AG10803 (cell line): ENCODE results near the gene STAT5A.
A peak's percentile ranks its signal among the peaks of the same experiment; 100 is the strongest.
"Not testable (repeated sequence)": the region's sequence is repeated elsewhere in the genome, so short reads cannot be mapped to it uniquely, and the experiment has no call there.

Experiments
- DNase-seq: peaks from one replicate; pipeline ENCODE4 v3.0.0; 2010; ENCODE audit warnings: low read depth
- H3K4me3 ChIP-seq: 2 replicates; pipeline ENCODE4 v1.5.1; 2011; ENCODE audit warnings: mild to moderate bottlenecking, low read length, control low read depth
- CTCF ChIP-seq: conservative IDR thresholded peaks from 2 replicates; pipeline ENCODE4 v1.5.1; 2011; ENCODE audit warnings: mild to moderate bottlenecking, low read length, control low read depth, inconsistent platforms

The STAT5A gene

GRCh38 chr17:42255445-42255844, 32.9 kb upstream of the STAT5A start:
- no peak overlapping the region for H3K4me3 ChIP-seq
- no peak for TF ChIP-seq CTCF
- DNase-seq = no peak

DNA sequence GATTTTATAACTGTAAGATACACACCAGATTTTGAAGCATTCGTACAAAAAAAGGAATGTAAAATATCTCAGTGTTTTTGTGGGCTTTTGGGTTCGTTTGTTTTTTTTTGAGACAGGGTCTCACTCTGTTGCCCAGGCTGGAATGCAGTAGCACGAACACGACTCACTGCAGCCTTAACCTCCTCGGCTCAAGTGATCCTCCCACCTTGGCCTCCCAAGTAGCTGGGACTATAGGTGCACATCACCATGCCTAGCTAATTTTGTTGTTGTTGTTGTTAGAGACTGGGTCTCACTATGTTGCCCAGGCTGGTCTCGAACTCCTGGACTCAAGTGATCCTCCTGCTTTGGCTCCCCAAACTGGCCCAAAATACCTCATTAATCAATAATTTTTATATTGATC, 28.0 kb upstream of the STAT5A start:
- DNase-seq = no peak
- no peak overlapping the region for H3K4me3 ChIP-seq
- no peak for TF ChIP-seq CTCF

DNA sequence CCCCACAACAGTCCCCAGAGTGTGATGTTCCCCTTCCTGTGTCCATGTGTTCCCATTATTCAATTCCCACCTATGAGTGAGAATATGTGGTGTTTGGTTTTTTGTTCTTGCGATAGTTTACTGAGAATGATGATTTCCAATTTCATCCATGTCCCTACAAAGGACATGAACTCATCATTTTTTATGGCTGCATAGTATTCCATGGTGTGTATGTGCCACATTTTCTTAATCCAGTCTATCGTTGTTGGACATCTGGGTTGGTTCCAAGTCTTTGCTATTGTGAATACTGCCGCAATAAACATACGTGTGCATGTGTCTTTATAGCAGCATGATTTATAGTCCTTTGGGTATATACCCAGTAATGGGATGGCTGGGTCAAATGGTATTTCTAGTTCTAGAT, 23.9 kb upstream of the STAT5A start:
- not testable (repeated sequence) for H3K4me3 ChIP-seq

GRCh38 chr17:42266462-42266861, 21.8 kb upstream of the STAT5A start:
- H3K4me3 ChIP-seq = no peak overlapping the region
- no peak for DNase-seq
- no peak for TF ChIP-seq CTCF

More for the DNA sequence above, 23.9 kb upstream of the STAT5A start:
- not testable (repeated sequence) for DNase-seq

DNA sequence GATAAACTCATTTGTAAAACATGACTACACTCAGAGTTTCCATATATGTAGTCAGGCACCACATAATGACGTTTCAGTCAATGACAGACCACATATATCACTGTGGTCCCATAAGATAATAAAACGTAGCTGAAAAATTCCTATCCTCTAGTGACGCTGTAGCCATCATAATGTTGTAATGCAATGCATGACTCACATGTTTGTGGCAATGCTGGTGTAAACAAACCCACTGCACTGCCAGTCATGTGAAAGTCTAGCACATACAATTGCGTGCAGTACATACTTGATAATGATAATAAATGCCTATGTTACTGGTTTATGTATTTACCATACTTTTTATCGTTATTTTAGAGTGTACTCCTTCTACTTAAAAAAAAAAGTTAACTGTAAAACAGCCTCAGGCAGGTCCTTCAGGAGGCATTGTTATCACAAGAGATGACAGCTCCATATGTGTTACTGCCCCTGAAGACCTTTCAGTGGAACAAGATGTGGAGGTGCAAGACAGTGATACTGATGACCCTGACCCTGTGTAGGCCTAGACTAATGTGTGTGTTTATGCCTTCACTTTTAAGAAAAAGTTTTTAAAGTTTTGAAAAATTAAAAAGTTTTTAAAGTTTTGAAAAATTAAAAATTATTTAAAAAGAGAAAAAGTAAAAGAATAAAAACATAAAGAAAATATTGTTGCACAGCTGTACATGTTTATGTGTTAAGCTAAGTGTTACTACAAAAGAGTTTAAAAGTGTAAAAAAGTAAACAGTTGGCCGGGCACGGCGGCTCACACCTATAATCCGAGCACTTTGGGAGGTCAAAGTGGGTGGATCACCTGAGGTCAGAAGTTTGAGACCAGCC, 21.2 kb upstream of the STAT5A start:
- peak; percentile 87 for DNase-seq
- H3K4me3 ChIP-seq = no peak overlapping the region
- TF ChIP-seq CTCF = no peak

- DNase-seq = no peak
- TF ChIP-seq CTCF = no peak
- H3K4me3 ChIP-seq = no peak overlapping the region
These were observed 20.1 kb upstream of the STAT5A start for GRCh38 chr17:42268236-42268635.

DNA sequence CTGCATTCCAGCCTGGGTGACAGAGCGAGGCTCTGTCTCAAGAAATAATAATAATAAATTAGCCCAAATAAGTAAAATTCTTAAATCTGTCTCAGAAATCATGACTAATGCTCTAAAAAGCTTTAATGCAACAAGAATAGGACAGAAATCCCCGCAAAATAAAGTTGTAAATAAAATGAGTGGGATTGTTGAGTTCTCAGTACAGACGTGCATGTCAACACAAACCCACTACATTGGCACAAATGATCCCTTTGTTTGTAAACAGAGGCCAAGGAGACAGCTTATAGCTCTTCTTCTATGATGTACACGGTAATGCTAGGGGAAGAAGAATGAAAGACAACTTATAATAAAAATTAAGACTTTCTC, 18.1 kb upstream of the STAT5A start:
- H3K4me3 ChIP-seq = no peak overlapping the region
- peak; percentile 57 for DNase-seq
- TF ChIP-seq CTCF = no peak

- no peak for TF ChIP-seq CTCF
- H3K4me3 ChIP-seq = no peak overlapping the region
These were observed 17.7 kb upstream of the STAT5A start for GRCh38 chr17:42270596-42270995.

More at GRCh38 chr17:42270596-42270995, 17.7 kb upstream of the STAT5A start:
- peak; percentile 22 for DNase-seq
